GM19023 (cell line): ENCODE measurements around the gene CYYR1.

ENCODE experiments used
- ATAC-seq: cut with Tn5 transposase; IDR thresholded peaks from one replicate; pipeline ENCODE4 v1.9.1; 2021; ENCODE audit warnings: mild to moderate bottlenecking, moderate library complexity; ENCODE audit not compliant: unreplicated experiment

The CYYR1 gene

DNA sequence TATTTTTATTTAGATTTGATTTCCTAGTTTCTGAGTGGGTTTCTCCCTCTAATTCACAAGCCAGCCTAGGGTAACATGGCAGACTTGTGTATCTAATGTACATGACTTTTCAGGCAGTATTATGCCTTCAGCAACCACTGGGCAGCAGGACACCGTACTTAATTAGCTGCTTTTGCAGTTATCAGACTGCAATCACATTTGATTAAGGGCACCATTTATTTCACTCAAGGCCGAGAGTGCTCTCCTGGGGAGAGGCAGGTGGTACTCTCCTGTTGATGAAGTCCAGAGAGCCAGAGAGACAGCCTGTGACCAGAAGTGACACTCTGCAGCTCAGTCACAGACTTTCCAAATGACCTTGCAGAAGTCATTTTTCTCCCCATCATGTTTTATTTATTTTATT, 18.7 kb downstream of the CYYR1 start:
- ATAC-seq: no peak

- no peak for ATAC-seq
These were observed 19.2 kb downstream of the CYYR1 start for GRCh38 chr21:26553898-26554297.

DNA sequence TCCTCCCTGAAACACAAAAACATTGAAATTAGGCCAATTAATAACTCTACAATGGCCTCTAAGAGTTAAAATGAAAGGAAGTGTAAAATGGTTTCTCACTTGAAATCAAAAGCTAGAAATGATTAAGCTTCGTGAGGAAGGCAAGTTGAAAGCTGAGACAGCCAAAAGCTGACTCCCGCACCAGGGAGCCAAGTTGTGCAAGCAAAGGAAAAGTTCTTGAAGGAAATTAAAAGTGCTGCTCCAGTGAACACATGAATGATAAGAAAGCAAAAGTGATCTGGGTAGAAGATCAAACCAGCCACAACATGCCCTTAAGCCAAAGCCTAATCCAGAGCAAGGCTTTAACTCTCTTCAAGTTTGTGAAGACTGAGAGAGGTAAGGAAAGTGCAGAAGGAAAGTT, 22.8 kb downstream of the CYYR1 start:
- no peak for ATAC-seq

- no peak for ATAC-seq
These were observed 26.5 kb downstream of the CYYR1 start for GRCh38 chr21:26546446-26547097.

- no peak for ATAC-seq
These were observed 28.8 kb downstream of the CYYR1 start for GRCh38 chr21:26544201-26544775.

GRCh38 chr21:26540651-26541050, 32.4 kb downstream of the CYYR1 start:
- ATAC-seq: no peak

DNA sequence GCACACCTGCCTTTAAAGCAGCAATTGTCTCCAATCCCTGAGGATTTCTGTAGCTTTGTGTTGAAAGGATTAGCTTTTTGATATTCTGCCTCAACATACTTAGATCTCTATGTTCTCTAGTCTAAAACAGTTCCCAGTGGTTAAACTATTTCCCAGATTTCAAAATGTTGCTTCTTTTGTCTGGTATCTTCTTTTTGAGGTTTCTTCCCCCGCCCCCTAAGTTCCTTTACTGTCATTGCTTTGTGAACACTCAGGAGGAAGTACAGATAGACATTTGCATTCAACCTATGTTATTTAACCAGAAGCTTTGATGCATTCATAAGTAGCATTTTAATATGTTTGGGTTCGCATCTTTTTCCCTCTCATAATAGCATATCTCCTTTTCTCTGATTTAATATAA, 33.5 kb downstream of the CYYR1 start:
- no peak for ATAC-seq

GRCh38 chr21:26534517-26534916, 38.6 kb downstream of the CYYR1 start:
- ATAC-seq: no peak

GRCh38 chr21:26532208-26532607, 40.9 kb downstream of the CYYR1 start:
- no peak for ATAC-seq

- ATAC-seq: no peak
These were observed 43.6 kb downstream of the CYYR1 start for GRCh38 chr21:26529526-26529925.

DNA sequence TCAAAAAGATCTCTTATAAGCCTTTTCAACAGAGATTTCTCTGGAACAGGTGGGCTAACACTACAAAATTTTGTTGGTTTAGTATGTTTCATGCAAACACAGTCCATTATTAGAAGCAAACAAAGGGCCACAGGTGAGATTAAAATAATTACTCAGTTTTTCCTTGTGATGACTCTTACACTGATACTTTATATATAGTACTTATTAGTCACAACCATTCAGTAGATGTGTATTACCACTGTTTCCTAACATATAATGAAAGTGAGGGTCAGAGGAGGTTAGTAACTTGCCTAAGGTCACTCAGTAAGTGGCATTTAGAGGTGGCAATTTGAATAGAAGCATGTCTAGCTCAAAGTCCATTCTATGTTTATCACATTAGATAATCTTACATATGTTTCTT, 44.2 kb downstream of the CYYR1 start:
- ATAC-seq: no peak

GRCh38 chr21:26522704-26523103, 50.4 kb downstream of the CYYR1 start:
- no peak for ATAC-seq

- no peak for ATAC-seq
These were observed 53.9 kb downstream of the CYYR1 start for GRCh38 chr21:26519142-26519541.

GRCh38 chr21:26515257-26515656, 57.8 kb downstream of the CYYR1 start:
- ATAC-seq: no peak

DNA sequence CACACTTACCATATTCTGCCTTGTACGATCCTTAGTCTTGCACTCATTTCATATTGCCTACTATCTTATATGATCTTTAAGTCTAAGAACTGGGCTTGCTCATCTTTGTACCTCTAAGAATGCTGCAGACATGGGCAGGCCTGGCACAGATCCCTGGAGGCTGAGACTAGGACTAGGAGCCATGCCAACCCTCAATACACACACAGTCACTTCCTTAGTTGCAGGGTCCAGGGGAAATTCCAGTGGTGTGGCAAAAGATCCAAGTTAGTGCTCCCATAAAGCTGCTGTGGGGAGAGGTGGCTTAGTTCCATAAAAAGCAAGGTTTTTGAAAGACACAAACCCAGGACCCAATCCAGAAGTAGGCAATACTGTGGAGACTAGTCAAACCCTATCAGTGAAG, 59.9 kb downstream of the CYYR1 start:
- ATAC-seq: no peak

DNA sequence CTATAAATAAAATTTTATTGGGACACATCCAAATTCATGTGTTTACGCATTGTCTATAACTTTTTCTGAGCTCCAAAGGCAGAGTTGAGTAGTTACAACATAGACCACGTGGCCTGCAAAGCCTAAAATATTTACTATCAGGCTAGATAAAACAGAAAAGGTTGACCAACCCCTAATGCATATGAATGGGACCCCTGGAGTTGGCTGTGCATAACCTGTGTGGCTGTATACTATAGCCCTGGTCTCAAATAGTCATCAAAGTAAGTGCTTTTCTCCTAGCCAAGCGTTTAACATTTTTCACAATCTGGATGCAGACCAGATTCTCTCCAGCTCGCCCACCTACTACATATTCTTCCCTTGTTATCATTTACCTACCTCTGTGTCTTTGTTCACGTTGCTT, 60.4 kb downstream of the CYYR1 start:
- ATAC-seq: no peak

DNA sequence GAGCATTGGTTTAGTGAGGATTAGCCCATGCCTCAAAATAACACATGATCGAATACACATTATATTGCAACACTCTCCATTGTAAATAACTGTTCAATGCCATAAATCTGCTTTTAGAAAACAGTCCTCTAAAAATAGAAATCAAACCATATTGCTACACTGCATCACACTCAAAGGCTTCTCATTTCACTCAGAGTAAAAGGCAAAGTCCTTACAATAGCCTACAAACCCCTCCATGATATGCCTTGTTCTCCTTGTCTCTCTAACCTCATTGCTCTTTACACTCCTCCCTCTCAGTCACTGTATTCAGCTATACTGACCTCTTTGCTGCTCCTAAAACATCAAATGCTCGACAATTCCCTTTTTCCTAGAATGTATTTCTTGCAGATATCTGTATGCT, 64.2 kb downstream of the CYYR1 start:
- ATAC-seq: no peak

DNA sequence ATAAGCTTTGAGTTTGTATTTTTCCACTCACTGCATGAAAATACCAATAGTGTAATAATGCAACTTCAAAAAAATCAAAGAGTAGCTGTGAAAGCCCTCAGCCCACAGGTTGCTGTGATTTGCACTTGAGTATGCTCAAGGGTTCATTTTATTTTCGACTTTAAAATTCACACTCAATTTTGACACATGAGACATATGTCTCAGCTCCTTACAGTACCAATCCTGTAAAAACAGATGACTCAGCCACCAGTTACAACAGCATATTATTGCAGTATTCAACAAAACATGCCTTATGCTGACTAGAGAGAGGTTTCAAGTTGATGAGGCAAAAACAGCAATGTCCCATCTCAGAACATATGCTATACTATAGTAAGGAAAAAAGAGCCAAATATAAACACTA, 66.1 kb downstream of the CYYR1 start:
- ATAC-seq: no peak

DNA sequence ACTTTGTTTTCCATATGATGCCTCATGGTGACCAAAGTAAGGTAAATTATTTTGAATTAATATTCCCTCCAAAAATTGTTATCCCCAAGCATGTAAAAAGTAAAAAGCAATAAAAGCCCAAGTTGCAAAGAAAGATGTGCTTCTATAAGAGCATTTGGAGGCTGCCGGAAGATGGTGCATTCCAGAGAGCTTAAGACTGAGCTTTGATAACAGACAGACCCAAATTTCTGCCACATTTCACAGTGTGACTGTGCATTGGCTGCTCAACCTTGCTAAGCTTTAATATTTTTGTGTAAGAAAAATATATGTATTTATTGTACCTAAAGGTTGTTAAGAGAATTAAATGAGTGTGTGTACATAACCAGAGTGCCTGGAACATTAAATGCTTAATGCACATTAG, 67.9 kb downstream of the CYYR1 start:
- no peak for ATAC-seq

GRCh38 chr21:26503414-26503813, 69.7 kb downstream of the CYYR1 start:
- ATAC-seq: no peak

DNA sequence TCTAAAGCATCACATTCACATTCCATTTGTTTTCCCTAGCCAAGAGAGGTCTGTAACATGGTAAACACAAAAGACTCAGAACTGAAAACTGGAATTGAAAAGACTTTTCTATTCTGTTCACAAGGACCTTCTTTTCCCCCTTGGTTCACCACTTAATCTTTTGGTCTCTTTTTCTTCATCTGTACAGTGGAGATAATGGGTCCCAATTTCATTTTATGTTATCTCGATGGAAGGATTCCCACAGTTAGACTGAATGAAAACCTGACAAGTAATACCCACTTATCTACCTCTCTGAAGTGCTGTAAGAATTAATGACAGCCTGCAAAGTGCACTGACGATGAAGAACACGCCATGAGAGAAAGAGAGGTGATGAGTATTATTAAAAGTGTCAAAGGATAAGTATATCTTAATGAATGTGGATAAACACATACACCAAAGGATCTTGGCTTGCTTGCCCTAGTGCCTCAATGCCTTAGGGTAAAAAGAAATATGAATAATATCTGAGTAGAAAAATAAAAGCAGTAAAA, 71.5 kb downstream of the CYYR1 start:
- ATAC-seq: no peak

DNA sequence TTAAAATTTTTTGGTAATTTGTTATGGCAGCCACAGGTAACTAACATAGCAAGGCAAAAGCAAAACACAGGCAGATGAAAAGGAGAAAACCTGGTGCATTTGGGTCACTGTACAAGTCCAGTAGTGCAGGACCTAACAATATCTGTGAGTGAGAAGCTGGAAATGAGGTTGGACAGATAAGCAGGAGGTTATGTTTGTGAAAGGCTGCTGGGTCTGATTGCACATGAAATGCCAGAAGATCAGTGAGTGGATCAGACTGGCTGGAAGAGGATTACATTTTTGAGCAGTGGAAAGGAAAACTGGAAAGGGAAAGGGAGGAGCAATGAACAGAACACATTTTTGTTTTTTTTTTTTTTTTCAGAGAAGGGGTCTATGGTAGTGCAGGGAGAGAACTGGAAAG, 73.6 kb downstream of the CYYR1 start:
- no peak for ATAC-seq

GRCh38 chr21:26495283-26495849, 77.7 kb downstream of the CYYR1 start:
- no peak for ATAC-seq
